Thyroid gland (tissue), 4 donors: ENCODE measurements around the gene TBP.

Experiments
- POLR2A ChIP-seq, 2 donors: fragments of 450-650 bp; IDR thresholded peaks; one replicate each; pipeline ENCODE4 v1.6.1; 2017; ENCODE audit warnings: antibody characterized with exemption in 2 of 2, mild to moderate bottlenecking in 2 of 2, moderate library complexity in 1 of 2
- TF ChIP-seq, protein P1 (sequence below), 6 experiments: fragments of 200-600 bp in 3 of 6; fragments of 450-650 bp in 3 of 6; sonication (generic) in 3 of 6; IDR thresholded peaks; one replicate each; pipeline ENCODE4 v1.5.1; 2016 to 2019; ENCODE audit warnings: antibody characterized with exemption in 6 of 6, mild to moderate bottlenecking in 2 of 6, inconsistent platforms in 1 of 6, moderate library complexity in 1 of 6

DNA sequence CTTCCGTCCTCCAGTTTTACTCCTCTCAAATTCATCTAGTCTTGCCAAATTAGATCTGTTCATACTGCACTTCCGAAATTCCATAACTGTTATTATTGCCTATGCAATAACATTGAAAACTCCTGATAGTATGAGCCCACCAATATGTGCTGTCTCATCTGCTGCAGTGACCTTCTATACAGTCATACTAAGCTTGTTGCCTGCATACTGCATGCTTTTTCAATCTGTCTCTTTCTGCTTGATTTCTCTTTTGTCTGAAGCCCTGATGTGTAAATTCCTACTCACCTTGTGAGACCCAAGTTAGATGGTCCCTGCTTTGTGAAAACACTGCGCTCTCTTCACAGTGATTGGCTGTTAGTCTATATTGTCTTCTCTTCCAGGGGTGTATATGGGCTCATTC lies 1.1 kb downstream of the TBP start:
- TF ChIP-seq, protein P1, sequence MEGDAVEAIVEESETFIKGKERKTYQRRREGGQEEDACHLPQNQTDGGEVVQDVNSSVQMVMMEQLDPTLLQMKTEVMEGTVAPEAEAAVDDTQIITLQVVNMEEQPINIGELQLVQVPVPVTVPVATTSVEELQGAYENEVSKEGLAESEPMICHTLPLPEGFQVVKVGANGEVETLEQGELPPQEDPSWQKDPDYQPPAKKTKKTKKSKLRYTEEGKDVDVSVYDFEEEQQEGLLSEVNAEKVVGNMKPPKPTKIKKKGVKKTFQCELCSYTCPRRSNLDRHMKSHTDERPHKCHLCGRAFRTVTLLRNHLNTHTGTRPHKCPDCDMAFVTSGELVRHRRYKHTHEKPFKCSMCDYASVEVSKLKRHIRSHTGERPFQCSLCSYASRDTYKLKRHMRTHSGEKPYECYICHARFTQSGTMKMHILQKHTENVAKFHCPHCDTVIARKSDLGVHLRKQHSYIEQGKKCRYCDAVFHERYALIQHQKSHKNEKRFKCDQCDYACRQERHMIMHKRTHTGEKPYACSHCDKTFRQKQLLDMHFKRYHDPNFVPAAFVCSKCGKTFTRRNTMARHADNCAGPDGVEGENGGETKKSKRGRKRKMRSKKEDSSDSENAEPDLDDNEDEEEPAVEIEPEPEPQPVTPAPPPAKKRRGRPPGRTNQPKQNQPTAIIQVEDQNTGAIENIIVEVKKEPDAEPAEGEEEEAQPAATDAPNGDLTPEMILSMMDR (IDR thresholded peaks at IDR 0.05): no peak
- no peak for TF ChIP-seq POLR2A (IDR thresholded peaks at IDR 0.05)
